HL-60 (cell line): Measurements from ENCODE around the gene KCND2.

Source experiments
- DNase-seq, 2 experiments: peaks; one replicate each; pipeline ENCODE4 v3.0.0-alpha.2; 2010 to 2020; ENCODE audit warnings: low read depth in 1 of 2, low spot score in 1 of 2
- H3K27ac ChIP-seq: fragments of 250-450 bp; sonication (Bioruptor Pico); replicated peaks from 2 replicates; pipeline ENCODE4 v1.5.1; 2020; ENCODE audit warnings: mild to moderate bottlenecking, moderate library complexity
- H3K27me3 ChIP-seq: fragments of 250-450 bp; sonication (Bioruptor Pico); 2 replicates; pipeline ENCODE4 v1.5.1; 2021; ENCODE audit warnings: mild to moderate bottlenecking, moderate library complexity; ENCODE audit not compliant: insufficient read depth, poor library complexity, severe bottlenecking
- H3K4me3 ChIP-seq: replicated peaks from 2 replicates; pipeline ENCODE4 v1.5.1; 2011; ENCODE audit warnings: mild to moderate bottlenecking, control low read depth, low read length; ENCODE audit not compliant: insufficient read depth
- GABPA ChIP-seq: IDR thresholded peaks from 2 replicates; pipeline ENCODE4 v1.6.1; 2012; ENCODE audit warnings: low read depth
- POLR2AphosphoS5 ChIP-seq: IDR thresholded peaks from 2 replicates; pipeline ENCODE4 v1.6.1; 2012; ENCODE audit warnings: low read depth
- SPI1 ChIP-seq: IDR thresholded peaks from 2 replicates; pipeline ENCODE4 v1.6.1; 2012; ENCODE audit warnings: low read depth, mild to moderate bottlenecking, borderline replicate concordance
- TF ChIP-seq, protein P1 (sequence below): IDR thresholded peaks from one replicate; pipeline ENCODE4 v1.5.1; 2011; ENCODE audit warnings: low read length, control low read depth, inconsistent platforms; ENCODE audit not compliant: insufficient read depth
- TF ChIP-seq, protein P2 (sequence below): IDR thresholded peaks from 2 replicates; pipeline ENCODE4 v1.6.1; 2012; ENCODE audit warnings: low read depth; ENCODE audit not compliant: insufficient replicate concordance

Gene KCND2

DNA sequence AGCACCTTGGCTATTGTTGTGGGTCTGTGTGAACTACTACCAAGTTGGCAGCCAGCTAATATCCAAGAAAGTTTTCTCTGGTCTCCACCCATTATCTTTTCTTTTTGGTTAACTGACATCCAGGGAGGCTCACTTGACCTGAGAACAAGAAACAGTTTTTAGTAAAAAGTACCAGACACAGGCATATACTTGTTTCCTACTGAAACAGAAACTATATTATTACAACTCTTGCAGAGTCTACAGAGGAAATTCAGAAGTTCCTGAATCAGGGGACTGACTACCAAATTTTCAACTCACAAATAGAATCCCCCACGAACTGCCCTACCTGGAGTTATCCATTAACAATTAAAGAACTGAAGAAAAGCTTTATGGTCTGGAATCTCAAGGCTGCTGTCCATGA, 168.9 kb downstream of the KCND2 start:
- DNase-seq, result no peak
- Histone ChIP-seq H3K27ac (no peak overlapping the region), H3K4me3 (no peak overlapping the region), H3K27me3 (no peaks in the 10 kb centered on the region)
- TF ChIP-seq SPI1 (no peak), GABPA (no peak), POLR2AphosphoS5 (no peak)
- TF ChIP-seq, protein P1, sequence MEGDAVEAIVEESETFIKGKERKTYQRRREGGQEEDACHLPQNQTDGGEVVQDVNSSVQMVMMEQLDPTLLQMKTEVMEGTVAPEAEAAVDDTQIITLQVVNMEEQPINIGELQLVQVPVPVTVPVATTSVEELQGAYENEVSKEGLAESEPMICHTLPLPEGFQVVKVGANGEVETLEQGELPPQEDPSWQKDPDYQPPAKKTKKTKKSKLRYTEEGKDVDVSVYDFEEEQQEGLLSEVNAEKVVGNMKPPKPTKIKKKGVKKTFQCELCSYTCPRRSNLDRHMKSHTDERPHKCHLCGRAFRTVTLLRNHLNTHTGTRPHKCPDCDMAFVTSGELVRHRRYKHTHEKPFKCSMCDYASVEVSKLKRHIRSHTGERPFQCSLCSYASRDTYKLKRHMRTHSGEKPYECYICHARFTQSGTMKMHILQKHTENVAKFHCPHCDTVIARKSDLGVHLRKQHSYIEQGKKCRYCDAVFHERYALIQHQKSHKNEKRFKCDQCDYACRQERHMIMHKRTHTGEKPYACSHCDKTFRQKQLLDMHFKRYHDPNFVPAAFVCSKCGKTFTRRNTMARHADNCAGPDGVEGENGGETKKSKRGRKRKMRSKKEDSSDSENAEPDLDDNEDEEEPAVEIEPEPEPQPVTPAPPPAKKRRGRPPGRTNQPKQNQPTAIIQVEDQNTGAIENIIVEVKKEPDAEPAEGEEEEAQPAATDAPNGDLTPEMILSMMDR, result no peak
- TF ChIP-seq, protein P2, sequence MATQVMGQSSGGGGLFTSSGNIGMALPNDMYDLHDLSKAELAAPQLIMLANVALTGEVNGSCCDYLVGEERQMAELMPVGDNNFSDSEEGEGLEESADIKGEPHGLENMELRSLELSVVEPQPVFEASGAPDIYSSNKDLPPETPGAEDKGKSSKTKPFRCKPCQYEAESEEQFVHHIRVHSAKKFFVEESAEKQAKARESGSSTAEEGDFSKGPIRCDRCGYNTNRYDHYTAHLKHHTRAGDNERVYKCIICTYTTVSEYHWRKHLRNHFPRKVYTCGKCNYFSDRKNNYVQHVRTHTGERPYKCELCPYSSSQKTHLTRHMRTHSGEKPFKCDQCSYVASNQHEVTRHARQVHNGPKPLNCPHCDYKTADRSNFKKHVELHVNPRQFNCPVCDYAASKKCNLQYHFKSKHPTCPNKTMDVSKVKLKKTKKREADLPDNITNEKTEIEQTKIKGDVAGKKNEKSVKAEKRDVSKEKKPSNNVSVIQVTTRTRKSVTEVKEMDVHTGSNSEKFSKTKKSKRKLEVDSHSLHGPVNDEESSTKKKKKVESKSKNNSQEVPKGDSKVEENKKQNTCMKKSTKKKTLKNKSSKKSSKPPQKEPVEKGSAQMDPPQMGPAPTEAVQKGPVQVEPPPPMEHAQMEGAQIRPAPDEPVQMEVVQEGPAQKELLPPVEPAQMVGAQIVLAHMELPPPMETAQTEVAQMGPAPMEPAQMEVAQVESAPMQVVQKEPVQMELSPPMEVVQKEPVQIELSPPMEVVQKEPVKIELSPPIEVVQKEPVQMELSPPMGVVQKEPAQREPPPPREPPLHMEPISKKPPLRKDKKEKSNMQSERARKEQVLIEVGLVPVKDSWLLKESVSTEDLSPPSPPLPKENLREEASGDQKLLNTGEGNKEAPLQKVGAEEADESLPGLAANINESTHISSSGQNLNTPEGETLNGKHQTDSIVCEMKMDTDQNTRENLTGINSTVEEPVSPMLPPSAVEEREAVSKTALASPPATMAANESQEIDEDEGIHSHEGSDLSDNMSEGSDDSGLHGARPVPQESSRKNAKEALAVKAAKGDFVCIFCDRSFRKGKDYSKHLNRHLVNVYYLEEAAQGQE, result no peak

GRCh38 chr7:120442838-120443237, 169.9 kb downstream of the KCND2 start:
- Histone ChIP-seq H3K4me3 (no peak overlapping the region), H3K27ac (no peak overlapping the region), H3K27me3 (no peaks in the 10 kb centered on the region)
- TF ChIP-seq GABPA (no peak), SPI1 (no peak), POLR2AphosphoS5 (no peak)
- TF ChIP-seq, protein P1, result no peak
- TF ChIP-seq, protein P2, result no peak
- DNase-seq, result no peak

GRCh38 chr7:120444650-120445049, 171.7 kb downstream of the KCND2 start:
- Histone ChIP-seq H3K27ac (no peak overlapping the region), H3K4me3 (no peak overlapping the region), H3K27me3 (no peaks in the 10 kb centered on the region)
- no peak for DNase-seq
- TF ChIP-seq SPI1 (no peak), POLR2AphosphoS5 (no peak), GABPA (no peak)
- TF ChIP-seq, protein P2, result no peak
- TF ChIP-seq, protein P1, result no peak
